GDM1 (cell line): ENCODE data around the gene CCDC107.

Experiments
- DNase-seq: peaks from one replicate; lab custom pipeline; 2025; lab: John Stamatoyannopoulos, UW

The CCDC107 gene

DNA sequence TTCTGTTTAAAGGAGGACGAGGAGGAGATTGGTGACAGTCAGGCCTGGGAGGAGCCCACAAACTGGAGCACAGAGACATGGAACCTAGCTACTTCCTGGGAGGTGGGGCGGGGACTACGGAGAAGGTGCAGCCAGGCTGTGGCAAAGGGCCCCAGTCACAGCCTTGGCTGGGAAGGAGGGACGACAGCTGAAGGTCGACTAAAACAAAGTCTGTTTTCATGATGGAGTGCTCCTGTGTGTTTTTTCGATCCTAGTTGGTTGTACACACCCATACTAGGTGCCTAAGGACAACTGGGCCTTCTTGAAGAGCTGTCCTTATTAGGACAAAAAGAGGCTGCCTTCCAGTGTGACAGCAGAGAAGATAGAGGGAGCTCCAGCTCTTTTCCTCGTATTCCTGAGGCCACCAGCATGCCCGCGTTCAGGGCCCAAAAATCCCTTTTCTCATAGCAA is 2.9 kb downstream of the CCDC107 start:
- no peak for DNase-seq

DNA sequence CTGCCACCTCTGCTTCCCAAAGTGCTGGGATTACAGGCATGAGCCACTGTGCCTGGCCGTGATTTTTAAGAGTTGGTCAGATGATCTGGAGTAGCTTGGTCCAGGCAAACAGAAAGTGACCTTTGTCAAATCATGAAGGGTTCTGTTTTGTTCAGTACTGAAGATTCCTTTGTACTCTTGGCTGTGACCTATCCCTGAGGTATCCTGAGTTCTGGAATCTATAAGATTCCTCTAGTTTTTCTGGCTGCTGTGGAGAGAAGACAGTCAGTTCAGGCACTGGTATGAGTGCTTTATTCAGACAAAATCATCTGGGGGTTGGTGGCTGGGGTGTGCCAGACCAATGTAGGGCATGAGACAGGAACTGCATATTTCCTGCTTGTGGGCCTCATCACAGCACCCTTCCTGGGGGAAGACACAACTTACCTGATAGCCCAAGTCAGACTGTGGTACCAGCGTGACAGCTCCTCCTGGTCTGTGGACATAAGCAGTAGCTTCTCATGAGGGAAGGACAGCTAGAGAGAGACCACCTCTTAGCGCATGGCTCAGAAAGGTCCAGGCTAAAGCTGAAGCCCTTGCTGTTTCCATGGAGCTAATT is 3.8 kb downstream of the CCDC107 start:
- DNase-seq = no peak

DNA sequence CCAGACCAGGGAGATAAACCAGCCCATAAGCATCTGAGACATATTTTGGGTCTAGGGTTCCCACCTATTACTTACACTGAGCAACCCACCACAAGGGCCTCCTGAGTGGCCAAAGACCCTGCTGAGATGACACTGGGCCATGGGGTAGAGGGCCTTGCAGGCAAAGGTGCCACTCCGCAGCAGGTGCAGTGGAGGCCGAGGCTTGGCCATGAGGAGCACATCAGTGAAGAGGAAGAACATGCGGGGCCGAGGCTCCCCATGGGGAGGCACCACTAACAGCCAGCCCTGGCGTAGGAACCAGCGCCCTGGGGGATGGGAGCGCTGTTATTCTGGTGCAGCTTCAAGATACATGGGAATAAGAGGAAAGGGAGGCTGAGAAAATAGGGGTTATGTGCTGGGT is 4.3 kb downstream of the CCDC107 start:
- DNase-seq = no peak

DNA sequence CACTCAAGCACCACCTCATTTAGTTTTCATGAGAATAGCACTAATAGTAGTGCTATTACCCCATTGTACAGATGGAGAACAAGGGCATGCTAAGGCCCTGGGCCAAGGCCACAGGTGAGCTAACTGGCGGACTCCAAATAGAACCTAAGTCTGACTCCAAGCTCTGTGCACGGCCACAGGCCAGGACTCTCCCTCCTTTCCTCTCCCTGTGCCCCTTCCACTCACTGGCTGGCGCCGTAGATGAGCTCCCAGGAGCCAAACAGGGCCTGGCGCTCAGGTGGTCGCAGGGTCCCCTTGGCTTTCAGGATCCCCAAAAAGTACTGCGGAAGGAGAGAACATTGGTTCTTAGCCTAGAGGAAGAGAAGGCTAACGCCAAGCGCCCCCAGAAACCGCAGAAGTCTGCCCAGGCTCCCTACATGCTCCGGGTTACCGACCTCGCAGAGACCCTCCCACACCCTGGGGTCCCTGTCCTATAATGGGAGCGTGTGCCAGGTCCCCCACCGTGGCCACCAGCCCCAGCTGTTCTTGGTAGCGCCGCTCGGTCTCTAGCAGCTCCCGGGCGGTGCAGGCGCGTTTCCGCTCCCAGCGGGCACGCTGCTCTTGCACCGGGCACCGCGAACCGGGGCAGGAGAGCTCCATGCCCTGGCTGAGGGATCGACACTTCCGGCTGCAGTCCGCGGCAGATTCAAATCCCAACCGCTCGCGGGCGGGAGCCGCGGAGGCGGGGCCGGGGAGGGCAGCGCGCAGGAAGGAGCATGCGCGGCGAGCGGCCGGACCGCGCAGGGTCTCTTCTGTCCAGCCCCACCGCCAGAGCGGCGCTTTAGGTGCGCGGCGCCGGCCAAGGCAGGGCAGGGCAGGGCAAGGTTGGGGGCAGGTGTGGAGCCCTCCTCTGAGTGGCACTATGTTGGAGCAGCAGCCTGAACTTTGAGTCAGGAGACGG is 6.7 kb downstream of the CCDC107 start, which contains the start of gene ARHGEF39:
Gene ARHGEF39, minus strand, starts transcription at position 665 of the 940 bp plus-strand sequence. Its CDS starts 26 bp downstream, at position 639.
- peak; percentile 77 for DNase-seq

DNA sequence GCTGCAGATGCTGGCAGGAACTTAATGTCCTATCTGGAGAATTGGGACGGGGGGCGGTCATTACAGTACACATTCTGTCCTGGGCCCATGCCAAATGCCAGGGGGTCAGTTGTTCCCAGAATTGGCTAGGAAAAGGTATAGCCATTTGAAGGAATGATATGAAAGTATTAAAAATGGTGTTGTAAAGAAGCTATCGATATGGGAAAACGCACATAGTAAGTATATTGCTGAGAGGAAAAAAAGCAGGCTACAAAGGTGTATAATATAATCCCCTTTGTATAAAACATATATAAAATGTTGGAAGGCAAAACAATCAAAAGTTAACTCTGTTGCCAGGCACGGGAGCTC is 7.4 kb downstream of the CCDC107 start:
- no peak for DNase-seq

DNA sequence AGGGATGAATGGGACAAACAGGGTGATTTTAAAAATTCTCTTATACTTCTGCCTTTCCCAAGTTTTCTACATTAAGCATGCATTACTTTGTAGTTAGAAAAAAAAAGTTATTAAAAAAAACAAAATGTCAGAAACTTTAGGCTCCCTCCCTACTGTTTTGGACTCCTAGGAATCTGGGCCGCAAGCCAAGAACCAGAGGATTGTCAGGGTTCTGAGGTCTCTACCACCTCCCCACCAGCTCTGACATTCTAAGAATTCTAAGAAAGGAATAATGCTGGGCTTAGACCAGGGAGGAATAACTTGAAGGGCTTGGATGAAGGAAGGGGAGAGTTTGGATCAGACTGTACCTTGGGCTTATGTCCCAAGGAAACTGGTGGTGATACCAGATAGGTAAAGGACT is 8.0 kb downstream of the CCDC107 start:
- no peak for DNase-seq

DNA sequence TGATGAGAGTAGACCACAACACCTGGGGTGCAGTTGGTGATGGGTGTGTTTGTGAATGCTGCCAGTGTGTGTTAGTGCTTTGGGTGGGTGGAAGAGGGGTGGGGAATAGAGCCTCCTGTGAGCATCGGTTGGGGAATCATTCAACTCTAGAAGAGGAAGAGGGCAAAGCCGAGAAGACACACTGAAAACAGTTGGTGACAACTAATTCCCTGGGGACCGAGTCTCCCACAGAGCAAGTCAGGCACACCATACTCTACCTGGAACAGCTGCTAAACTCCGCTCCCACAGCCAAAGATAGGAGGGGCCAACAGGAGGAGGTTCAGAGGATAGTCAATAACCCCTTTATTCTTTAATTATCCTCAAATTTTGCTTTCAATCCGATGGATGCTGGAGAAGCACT is 8.5 kb downstream of the CCDC107 start:
- no peak for DNase-seq

DNA sequence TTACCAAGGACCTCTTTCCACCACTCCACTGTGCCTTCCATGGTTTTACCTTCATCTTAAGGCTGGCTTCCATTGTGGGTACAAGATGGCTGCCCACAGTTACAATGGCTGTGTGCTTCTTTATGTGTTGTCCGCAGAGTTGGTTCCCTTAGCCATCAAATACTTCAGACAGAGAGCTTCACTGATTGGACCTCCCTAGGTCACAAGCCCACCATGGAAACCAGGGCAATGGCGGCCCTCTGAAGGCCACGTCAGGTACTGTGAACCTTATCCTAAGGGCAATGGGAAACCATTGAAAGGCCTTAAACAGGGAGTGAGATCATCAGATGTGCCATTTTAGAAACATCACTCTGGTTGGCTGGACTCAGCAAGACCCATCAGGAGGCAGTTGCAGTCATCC is 9.8 kb downstream of the CCDC107 start:
- DNase-seq = no peak

DNA sequence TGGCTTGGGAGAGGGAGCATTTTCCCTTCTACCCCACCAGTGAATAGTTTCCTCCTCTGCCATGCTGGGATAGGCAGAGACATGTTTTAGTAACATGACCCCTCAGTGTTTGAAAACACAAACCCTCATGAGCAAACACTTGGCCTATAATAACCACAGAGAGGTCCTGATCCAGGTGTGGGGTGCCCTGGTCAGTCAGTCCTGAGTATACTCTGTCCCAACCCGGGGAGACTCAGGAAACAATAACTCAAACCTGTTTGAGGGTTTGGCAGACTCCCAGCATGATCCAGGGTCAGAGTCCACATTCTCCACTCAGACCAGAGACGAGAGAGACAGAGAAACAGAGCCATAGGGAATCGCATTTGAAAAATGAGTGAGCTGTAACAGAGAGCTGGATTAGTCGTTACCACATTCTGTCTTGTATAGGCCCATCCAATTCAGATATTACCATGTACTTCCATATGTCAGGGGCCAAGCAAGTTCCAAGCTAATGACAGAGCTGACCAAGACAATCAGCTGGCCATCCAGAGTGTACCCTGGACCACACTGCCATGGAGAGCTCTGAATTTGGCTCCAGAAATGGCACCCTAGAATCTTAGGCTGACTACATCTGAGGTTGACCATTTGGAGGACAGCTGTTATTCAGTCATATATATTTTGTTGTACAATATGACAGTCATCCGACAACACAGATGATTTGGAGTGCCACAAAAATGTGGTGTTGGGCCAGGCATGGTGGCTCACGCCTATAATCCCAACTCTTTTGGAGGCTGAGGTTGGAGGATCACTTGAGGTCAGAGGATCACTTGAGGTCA is 11.4 kb downstream of the CCDC107 start:
- DNase-seq = no peak

DNA sequence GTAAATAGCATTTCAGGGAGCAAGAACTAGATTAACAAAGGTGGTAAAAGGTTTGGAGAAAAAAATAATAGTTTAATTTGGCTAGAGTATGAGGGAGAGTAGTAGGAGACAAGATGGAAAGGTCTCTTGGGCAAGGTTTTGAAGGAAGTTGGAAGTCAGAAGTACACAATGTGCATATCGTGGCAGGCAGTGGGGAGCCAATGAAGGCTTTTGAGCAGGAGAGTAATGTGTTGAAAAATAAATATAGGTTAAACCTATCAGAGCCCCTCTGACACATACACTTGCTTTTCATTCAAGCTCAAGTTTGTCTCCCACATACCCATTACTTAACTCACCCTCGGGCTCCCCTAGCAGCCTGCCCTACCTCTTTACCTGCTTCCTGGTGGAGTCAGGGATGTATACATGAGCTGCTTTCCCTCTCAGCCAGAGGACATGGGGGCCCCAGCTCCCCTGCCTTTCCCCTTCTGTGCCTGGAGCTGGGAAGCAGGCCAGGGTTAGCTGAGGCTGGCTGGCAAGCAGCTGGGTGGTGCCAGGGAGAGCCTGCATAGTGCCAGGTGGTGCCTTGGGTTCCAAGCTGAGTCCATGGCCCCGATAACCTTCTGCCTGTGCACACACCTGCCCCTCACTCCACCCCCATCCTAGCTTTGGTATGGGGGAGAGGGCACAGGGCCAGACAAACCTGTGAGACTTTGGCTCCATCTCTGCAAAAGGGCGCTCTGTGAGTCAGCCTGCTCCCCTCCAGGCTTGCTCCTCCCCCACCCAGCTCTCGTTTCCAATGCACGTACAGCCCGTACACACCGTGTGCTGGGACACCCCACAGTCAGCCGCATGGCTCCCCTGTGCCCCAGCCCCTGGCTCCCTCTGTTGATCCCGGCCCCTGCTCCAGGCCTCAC is 15.3 kb downstream of the CCDC107 start, which contains the start of gene CA9:
Gene CA9, plus strand, starts transcription at position 797 of the 893 bp plus-strand sequence. Its CDS starts 32 bp downstream, at position 829.
- no peak for DNase-seq

DNA sequence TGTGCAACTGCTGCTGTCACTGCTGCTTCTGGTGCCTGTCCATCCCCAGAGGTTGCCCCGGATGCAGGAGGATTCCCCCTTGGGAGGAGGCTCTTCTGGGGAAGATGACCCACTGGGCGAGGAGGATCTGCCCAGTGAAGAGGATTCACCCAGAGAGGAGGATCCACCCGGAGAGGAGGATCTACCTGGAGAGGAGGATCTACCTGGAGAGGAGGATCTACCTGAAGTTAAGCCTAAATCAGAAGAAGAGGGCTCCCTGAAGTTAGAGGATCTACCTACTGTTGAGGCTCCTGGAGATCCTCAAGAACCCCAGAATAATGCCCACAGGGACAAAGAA is 15.9 kb downstream of the CCDC107 start:
- DNase-seq = no peak

DNA sequence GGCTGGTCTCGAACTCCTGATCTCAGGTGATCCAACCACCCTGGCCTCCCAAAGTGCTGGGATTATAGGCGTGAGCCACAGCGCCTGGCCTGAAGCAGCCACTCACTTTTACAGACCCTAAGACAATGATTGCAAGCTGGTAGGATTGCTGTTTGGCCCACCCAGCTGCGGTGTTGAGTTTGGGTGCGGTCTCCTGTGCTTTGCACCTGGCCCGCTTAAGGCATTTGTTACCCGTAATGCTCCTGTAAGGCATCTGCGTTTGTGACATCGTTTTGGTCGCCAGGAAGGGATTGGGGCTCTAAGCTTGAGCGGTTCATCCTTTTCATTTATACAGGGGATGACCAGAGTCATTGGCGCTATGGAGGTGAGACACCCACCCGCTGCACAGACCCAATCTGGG is 17.1 kb downstream of the CCDC107 start:
- no peak for DNase-seq

DNA sequence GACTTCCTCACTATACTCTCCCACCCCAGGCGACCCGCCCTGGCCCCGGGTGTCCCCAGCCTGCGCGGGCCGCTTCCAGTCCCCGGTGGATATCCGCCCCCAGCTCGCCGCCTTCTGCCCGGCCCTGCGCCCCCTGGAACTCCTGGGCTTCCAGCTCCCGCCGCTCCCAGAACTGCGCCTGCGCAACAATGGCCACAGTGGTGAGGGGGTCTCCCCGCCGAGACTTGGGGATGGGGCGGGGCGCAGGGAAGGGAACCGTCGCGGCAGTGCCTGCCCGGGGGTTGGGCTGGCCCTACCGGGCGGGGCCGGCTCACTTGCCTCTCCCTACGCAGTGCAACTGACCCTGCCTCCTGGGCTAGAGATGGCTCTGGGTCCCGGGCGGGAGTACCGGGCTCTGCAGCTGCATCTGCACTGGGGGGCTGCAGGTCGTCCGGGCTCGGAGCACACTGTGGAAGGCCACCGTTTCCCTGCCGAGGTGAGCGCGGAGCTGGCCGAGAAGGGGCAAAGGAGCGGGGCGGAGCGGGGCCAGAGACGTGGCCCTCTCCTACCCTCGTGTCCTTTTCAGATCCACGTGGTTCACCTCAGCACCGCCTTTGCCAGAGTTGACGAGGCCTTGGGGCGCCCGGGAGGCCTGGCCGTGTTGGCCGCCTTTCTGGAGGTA is 17.8 kb downstream of the CCDC107 start:
- DNase-seq = no peak

DNA sequence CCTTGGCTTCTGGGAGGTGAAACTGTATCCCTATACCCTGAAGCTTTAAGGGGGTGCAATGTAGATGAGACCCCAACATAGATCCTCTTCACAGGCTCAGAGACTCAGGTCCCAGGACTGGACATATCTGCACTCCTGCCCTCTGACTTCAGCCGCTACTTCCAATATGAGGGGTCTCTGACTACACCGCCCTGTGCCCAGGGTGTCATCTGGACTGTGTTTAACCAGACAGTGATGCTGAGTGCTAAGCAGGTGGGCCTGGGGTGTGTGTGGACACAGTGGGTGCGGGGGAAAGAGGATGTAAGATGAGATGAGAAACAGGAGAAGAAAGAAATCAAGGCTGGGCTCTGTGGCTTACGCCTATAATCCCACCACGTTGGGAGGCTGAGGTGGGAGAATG is 21.0 kb downstream of the CCDC107 start:
- no peak for DNase-seq

DNA sequence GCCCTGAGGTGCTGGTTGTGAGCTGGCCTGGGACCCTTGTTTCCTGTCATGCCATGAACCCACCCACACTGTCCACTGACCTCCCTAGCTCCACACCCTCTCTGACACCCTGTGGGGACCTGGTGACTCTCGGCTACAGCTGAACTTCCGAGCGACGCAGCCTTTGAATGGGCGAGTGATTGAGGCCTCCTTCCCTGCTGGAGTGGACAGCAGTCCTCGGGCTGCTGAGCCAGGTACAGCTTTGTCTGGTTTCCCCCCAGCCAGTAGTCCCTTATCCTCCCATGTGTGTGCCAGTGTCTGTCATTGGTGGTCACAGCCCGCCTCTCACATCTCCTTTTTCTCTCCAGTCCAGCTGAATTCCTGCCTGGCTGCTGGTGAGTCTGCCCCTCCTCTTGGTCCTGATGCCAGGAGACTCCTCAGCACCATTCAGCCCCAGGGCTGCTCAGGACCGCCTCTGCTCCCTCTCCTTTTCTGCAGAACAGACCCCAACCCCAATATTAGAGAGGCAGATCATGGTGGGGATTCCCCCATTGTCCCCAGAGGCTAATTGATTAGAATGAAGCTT is 21.8 kb downstream of the CCDC107 start:
- no peak for DNase-seq

DNA sequence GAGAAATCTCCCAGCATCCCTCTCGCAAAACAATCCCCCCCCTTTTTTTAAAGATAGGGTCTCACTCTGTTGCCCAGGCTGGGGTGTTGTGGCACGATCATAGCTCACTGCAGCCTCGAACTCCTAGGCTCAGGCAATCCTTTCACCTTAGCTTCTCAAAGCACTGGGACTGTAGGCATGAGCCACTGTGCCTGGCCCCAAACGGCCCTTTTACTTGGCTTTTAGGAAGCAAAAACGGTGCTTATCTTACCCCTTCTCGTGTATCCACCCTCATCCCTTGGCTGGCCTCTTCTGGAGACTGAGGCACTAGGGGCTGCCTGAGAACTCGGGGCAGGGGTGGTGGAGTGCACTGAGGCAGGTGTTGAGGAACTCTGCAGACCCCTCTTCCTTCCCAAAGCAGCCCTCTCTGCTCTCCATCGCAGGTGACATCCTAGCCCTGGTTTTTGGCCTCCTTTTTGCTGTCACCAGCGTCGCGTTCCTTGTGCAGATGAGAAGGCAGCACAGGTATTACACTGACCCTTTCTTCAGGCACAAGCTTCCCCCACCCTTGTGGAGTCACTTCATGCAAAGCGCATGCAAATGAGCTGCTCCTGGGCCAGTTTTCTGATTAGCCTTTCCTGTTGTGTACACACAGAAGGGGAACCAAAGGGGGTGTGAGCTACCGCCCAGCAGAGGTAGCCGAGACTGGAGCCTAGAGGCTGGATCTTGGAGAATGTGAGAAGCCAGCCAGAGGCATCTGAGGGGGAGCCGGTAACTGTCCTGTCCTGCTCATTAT is 22.4 kb downstream of the CCDC107 start:
- no peak for DNase-seq

DNA sequence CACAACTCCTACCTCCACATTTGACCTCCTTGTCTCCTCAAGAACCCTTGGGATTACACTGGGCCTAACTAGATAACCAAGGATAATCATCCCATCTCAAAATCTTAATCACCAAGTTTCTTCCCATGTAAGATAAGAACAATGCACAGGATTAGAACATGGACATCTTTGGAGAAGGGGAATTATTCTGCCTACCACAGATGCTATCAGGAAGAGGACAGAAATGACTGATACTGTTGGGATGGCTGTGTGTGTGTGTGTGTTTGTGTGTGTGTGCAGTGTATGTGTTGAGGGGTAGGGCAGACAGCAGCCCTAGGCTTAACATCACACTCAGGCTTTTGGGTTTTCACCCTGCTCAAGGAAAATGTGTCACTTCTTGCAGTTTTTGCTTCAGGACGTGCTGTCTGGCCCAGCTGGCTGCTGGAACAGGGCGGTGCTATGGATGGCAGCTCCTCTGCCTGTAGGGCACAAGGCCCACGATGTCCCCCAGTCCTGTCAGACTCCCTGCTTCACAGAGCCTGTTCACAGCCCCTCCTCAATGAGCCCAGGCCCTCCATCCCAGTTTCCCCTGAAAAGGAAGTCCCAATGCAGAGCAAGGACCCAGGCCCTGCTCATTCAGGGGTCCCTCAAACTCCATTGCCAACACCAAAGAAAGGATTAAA is 23.4 kb downstream of the CCDC107 start:
- no peak for DNase-seq

DNA sequence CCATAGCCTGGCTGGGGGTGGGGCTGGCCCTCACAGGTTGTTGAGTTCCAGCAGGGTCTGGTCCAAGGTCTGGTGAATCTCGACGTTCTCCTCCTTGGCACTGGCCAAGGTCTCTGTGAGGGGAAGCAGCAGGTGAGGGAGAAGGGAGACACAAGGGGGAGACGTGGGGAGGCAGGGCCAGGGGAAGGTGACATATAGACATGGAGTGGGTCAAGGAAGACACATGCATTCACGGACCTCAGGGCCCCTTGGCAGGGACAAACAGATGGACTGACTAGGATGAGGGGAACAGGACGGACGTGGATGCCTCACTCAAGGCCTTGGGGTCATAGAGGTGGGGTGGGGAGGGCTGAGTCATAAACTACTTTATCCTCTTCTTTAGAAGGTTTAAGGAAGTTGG is 24.0 kb downstream of the CCDC107 start:
- DNase-seq = no peak
